NCI-H524 treated with DMSO at 0.1 percent for 48 hours (cell line): Measurements from ENCODE around the gene MAGEB16.

Experiments used
- DNase-seq: peaks from one replicate; lab custom pipeline; 2025; lab: John Stamatoyannopoulos, UW

Gene MAGEB16

DNA sequence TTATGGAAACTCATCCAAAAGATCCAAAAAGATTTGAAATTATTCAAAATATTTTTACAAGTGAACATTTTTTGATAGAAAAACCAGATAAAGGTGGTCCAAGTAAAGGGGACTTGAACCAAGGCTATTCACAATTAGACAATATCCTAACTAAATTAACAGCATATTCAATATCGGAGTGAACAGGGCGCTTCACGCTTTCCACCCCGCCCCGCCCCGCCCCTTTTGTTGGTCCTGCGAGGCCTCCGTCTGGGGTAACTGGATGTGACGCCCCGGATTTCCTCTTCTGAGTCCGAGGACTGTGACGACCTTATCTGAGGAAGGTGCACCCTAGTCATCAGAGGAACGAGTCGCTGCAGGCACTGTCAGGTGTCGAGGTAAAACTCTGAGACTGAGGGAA lies at the start of gene MAGEB16:
MAGEB16 (plus strand) TSS at position 301 of the 400 bp plus-strand sequence. CDS start 3,855 bp downstream, outside the sequence.
- no peak for DNase-seq

- DNase-seq, result no peak
Measured at GRCh38 chrX:35773958-35774564, 24.1 kb upstream of the MAGEB16 start.

DNA sequence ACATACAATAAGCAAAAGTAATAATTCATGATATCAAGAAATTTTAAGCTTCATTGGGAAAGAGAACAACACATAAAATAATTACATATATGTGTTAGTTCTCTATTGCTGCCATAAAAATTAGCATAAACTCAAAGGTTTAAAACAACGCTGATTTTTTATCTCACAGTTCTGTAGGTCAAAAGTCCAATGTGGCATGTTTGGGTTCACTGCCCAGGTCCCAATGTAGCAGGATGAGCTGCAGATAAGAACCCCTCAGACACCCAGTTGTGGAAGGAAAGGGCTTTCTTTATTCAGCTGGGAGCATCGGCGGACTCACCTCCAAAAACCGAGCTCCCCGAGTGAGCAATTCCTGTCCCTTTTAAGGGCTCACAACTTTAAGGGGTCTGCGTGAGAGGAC lies 13.1 kb upstream of the MAGEB16 start:
- no peak for DNase-seq

- DNase-seq, result no peak
Measured at GRCh38 chrX:35786271-35786670, 11.9 kb upstream of the MAGEB16 start.

DNA sequence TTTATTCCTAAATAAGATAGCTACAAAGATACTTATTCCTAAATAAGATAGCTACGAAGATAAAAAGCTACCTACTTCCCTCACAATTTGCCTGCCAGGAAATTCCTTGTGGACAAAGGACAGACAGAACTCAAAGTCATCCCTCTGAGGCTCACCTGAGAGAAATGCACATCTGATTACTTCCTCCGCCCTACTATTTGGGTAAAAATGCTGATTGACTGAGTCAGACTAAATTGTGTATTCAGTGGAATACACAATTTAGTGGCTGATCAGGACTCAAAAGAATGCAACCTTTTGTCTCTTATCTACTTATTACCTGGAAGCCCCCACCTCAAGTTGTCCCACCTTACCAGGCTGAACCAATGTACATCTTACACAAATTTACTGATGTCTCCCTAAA lies 10.3 kb upstream of the MAGEB16 start:
- DNase-seq, result no peak

DNA sequence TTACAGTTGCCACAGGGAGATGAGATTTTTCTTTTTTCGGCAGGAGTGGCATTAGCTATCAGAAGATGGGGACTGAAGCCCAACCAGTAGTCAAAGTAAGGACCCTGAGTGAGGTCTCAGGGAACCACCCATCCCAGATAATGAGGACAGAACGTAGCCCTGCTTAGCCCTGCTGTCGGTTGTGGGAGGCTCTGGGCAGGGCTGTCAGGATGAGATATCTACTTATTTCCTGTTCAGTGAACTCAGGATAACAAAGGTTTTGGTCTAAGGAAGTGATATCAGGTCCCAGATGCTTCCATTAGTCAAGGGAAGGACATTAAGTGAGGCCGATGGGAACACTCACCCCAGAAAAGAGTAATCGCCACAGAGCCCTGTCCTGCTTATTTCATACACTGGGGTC lies 2.3 kb downstream of the MAGEB16 start:
- no peak for DNase-seq

DNA sequence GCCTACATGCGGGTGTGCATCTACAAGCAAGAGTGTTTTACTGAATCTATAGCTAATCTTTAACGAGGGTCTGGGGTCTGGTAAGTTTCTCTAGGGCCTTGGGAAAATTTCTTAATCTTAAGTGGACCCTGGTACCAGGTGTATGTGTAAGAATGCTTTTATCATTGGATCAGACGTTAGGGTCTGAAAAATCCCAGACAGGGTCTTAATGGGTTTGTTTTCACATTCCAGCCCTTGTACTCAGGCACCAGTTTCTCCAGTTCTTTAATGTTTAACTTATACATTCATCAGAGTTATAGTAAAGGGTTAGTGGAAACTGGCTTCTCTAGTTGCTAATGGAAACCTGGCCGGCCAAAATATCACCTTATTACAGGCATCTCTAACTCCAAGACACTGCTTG lies 11.6 kb downstream of the MAGEB16 start:
- no peak for DNase-seq

- DNase-seq, result no peak
Measured at GRCh38 chrX:35819241-35819640, 21.1 kb downstream of the MAGEB16 start.

DNA sequence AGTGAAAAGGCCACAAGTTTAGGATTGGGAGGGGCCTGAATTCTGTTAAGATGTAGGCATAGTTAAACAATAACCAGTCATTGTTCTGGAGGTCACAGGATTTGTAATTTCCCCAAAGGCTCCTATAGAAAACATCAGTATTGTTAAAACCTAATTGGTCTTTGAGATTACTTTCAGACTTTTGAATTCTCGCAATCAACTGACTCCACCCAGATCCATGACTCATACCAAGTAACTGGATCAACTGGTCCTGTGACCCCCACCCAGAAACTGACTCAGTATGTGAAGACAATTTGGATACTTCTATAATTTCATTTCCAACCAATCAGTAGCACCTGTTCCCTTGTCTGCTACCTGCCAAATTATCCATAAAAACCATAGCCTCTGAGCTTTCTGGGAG lies 28.4 kb downstream of the MAGEB16 start:
- no peak for DNase-seq

- DNase-seq, result no peak
Measured at GRCh38 chrX:35829501-35829900, 31.4 kb downstream of the MAGEB16 start.

GRCh38 chrX:35841872-35842271 lies 43.7 kb downstream of the MAGEB16 start:
- DNase-seq, result no peak

GRCh38 chrX:35842674-35843073 lies 44.5 kb downstream of the MAGEB16 start:
- DNase-seq, result no peak

- DNase-seq, result no peak
Measured at GRCh38 chrX:35847736-35848135, 49.6 kb downstream of the MAGEB16 start.
